GM19240 (cell line): ENCODE measurements around the gene PLPP1.
"Not testable (repeated sequence)": the region's sequence is repeated elsewhere in the genome, so short reads cannot be mapped to it uniquely, and the experiment has no call there.

Experiments
- DNase-seq: peaks from one replicate; pipeline ENCODE4 v3.0.0; 2011; ENCODE audit warnings: low spot score; ENCODE audit not compliant: insufficient read length

Gene PLPP1

DNA sequence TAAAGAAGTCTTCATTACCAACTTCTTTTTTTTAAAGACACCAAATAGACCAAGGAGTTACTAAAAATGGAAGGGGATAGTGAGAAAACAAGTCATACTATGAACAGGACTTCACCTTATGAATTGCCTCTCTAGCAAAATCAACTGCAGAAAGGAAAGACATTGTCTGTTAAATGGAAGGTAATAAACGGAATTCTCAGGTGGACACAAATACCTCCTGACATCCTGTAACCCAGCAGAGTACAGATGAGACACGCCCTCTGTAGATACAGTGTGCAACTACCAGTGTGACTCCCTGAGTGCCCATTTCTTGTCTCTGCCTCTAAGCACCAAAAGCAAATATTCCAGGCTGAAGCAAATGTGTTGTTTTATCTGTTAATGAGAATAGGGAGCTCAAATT, 12.2 kb upstream of the PLPP1 start:
- DNase-seq = no peak

- DNase-seq = no peak
Observed at GRCh38 chr5:55544341-55544740, 9.6 kb upstream of the PLPP1 start.

- DNase-seq = no peak
Observed at GRCh38 chr5:55541056-55541635, 6.4 kb upstream of the PLPP1 start.

DNA sequence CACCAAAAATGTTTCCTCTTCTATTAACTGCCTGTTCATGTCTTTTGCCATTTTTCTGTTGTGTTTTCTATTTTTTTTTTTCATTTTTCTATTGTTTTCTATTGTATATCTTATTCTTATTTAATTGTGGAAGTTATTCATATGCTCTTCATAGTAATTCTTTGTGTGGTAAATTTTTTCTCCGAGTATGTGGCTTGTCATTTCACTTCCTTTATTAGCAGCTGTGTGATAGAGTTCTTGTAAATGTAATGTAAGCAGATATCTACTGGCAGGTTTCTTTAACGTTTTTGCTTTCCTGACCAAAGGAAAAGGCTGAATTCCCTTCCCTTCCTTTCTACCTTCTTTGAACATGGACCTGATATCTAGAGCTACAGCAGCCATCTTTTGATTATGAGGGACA, 5.8 kb upstream of the PLPP1 start:
- no peak for DNase-seq

GRCh38 chr5:55540024-55540423, 5.3 kb upstream of the PLPP1 start:
- DNase-seq = no peak

GRCh38 chr5:55538661-55539060, 3.9 kb upstream of the PLPP1 start:
- peak; percentile 33 for DNase-seq

GRCh38 chr5:55537315-55537714, 2.6 kb upstream of the PLPP1 start:
- DNase-seq = not testable (repeated sequence)

DNA sequence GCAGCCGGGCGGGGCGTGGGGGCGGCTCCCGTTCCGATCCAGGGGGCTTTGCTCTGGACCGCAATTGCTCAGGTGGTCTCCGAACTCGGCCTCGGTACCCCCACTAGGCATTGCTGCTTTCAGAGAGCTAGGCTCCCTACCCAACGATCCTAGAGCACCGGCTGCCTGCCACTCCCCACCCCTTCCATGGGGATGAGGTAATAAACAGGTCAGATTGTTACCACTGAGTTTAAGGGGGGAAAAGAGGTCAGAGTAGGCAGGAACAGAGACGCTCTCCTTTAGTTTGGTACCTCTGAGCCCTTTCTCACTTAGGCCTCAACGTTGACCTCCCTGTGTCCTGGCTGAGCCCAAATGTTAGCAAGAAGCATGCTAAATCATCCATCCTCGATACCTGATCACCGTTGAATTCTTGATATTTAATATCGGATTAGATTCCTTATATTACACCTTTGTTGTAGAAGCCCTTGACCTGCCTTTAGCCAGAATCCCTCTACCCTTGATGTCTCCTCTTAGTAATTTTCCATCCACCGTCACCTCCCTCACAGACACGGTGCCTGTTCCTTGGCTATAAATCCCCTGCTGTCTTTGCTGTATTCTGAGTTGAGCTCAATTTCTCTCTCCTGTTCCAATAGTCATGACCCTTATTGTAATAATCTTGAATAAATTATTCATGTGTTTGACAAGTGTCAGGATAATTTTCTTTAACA, 588 bp upstream of the PLPP1 start:
- no peak for DNase-seq

DNA sequence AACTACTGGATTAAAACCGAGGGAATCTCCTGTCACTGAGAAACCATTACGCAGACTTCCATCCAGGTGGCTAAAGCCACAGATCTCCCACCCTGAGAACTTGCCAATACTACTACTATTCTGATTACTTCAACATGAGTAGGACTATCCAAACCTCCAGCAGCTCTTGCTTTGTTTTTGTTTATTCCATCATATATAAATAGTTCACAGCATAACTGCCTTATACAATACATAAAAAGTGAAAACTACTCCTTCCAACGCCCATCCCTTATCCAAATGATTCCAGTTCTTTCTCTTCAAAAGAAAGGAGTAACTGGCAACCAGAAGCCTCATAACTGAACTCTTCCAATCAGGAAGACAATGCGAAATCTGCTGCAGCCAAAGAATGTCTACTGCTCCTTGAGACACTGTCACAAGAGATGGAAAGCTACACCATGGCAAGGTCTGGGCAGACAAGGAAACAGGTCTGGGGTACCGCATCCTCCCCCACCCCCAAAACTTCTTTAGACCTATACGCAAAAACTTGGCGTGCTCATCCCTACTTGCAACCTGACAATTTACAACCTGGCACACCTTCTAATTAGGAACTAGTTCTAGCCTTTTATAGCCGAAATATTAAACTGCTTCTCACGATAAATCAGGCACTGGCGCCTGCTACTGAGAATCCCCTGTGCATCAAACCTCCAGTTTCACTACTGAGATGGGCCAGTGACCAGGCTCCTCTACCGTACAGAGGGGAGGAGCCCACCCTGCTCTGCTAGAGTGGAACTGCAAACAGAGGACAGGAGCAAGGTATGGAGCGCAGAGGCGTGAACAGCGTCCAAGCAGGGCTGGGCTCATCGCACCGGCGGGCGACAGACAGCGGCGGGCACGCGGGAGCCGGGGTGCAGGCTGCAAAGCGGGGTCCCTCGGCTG, 986 bp downstream of the PLPP1 start:
- peak; percentile 11 for DNase-seq

DNA sequence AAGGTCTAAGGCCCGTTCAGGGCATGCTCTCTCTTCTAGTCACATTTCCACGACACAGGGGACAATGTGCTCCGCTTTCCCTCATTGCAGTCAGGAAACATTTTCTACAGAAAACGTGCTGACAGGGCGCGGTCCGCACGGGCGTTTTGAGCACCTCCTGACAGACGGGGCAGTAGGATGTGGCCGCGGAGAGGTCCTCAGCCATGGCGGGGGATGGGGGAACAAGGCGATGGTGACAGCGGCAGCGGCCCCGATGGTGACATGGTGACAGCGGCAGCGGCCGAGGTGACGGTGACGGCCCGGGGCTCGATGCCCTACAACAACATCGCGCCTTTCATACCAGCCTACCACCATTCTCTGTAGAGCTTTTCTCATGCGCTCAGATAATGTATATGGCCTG, 4.1 kb downstream of the PLPP1 start:
- DNase-seq = no peak

GRCh38 chr5:55524816-55525215, 9.9 kb downstream of the PLPP1 start:
- DNase-seq = no peak

- no peak for DNase-seq
Observed at GRCh38 chr5:55523293-55523692, 11.5 kb downstream of the PLPP1 start.

GRCh38 chr5:55521881-55522280, 12.9 kb downstream of the PLPP1 start:
- no peak for DNase-seq

GRCh38 chr5:55520117-55520839, 14.5 kb downstream of the PLPP1 start:
- no peak for DNase-seq

- no peak for DNase-seq
Observed at GRCh38 chr5:55518831-55519390, 15.9 kb downstream of the PLPP1 start.

GRCh38 chr5:55517804-55518203, 17.0 kb downstream of the PLPP1 start:
- no peak for DNase-seq

DNA sequence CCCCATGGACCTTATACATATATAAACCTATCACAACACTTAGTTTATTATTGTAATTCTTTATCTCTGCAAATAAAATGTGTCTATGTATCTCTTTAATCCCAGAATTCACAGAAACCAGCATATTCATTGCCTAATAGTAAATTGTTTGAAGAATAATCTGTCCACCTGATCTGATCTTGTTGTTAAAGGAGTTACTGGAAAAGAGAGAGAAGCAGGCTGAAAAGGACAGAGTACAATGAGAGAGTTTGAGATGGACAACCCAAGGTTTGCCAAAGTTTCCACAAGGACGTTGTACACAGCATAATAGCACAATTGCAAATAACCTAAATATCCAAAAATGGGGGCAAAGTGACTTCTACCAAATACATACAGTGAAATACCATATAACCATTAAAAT, 23.8 kb downstream of the PLPP1 start:
- no peak for DNase-seq

- DNase-seq = no peak
Observed at GRCh38 chr5:55510523-55510880, 24.3 kb downstream of the PLPP1 start.

DNA sequence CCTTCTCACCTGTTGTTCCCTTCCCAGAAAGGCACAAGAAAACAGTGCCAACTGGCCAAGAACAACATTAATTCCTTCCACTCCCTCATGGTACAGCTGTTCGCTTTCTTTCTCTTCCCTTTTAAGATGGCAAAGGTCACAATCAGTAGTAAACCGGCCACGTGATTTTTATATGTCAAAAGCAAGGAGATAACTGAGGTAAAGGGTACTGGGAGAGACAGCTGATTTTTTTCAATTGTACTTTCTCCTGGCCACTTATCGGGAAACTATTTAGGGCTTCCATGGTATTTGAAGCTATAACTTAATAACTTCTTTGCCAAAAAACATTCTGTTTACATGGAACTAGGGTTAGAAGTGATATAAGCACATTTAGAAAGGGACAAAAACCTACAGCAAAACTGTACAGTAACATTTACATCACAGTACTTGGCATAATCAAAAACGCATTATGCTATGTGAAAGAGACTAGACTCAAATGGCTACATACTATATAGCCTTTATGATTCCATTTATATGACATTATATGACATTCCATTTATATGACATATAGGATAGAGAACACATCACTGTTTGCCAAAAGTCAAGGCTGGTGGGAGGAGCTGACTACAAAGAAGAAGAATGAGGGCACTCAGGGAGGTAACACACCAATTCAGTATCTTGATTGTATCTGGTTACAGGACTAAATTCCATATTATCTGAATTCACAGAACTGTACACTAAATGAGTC, 24.8 kb downstream of the PLPP1 start:
- no peak for DNase-seq

- no peak for DNase-seq
Observed at GRCh38 chr5:55509097-55509496, 25.7 kb downstream of the PLPP1 start.

DNA sequence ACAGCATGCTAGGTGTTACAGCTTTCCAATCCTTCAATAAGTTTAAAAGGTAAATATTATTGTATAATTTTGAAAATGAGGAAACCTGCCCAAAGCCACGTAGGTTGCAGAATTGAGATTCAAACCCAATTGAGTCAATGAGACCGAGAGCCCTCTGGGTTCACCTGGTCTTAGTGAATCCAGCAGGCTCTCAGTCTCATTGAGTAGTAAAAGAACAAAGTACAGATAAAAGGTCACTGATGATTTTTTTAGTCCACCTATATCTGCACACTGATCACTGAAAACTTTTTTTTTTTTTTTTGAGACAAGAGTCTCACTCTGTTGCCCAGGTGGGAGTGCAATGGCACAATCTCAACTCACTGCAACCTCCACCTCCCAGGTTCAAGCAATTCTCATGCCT, 27.2 kb downstream of the PLPP1 start:
- DNase-seq = no peak
